ENCODE measurements around the gene ARHGAP33. TPM values are rescaled to one million over a fixed set of nuclear protein-coding genes. Genes with fewer than 3 reads are reported as not detected.

ARHGAP33 gene
- total and polyA plus RNA-seq, 2 donors from 2014 or later, result 5.6 to 18.5 TPM

GRCh38 chr19:35805526-35806102 is 30.2 kb downstream of the ARHGAP33 start:
- Histone ChIP-seq H3K9me3 (ENCODE audit: control insufficient read depth in 2 of 3, insufficient read depth in 1 of 3, low read length in 3 of 3) (no peaks in the 10 kb centered on the region), H3K4me1 (ENCODE audit: control insufficient read depth in 2 of 3, insufficient read depth in 2 of 3, low read depth in 1 of 3, low read length in 3 of 3) (no peaks in the 10 kb centered on the region), H3K27ac (ENCODE audit: low read depth in 2 of 2, low read length in 2 of 2) (no peak overlapping the region), H3K9ac (ENCODE audit: low read length in 3 of 3) (no peak overlapping the region), H3K27me3 (ENCODE audit: control insufficient read depth, insufficient read depth, low read length) (no peaks in the 10 kb centered on the region), H3K36me3 (ENCODE audit: control insufficient read depth in 2 of 3, insufficient read depth in 3 of 3, low read length in 3 of 3) (no peaks in the 10 kb centered on the region), H3K4me3 (ENCODE audit: low read length in 3 of 3) (no peak overlapping the region)
- TF ChIP-seq, protein P1, sequence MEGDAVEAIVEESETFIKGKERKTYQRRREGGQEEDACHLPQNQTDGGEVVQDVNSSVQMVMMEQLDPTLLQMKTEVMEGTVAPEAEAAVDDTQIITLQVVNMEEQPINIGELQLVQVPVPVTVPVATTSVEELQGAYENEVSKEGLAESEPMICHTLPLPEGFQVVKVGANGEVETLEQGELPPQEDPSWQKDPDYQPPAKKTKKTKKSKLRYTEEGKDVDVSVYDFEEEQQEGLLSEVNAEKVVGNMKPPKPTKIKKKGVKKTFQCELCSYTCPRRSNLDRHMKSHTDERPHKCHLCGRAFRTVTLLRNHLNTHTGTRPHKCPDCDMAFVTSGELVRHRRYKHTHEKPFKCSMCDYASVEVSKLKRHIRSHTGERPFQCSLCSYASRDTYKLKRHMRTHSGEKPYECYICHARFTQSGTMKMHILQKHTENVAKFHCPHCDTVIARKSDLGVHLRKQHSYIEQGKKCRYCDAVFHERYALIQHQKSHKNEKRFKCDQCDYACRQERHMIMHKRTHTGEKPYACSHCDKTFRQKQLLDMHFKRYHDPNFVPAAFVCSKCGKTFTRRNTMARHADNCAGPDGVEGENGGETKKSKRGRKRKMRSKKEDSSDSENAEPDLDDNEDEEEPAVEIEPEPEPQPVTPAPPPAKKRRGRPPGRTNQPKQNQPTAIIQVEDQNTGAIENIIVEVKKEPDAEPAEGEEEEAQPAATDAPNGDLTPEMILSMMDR (IDR thresholded peaks at IDR 0.05; ENCODE audit: borderline replicate concordance, extremely low read depth, insufficient read depth), result no peak
- intact Hi-C loops (cut with DNase I), result no loop called here
- DNase-seq (no peak), FAIRE-seq (no peak)

GRCh38 chr19:35806597-35806996 is 31.2 kb downstream of the ARHGAP33 start:
- intact Hi-C loops (cut with DNase I), result no loop called here
- no peaks in the 10 kb centered on the region for H3K4me1 ChIP-seq (ENCODE audit: control insufficient read depth in 2 of 3, insufficient read depth in 2 of 3, low read depth in 1 of 3, low read length in 3 of 3)
- H3K27ac ChIP-seq (ENCODE audit: low read depth in 2 of 2, low read length in 2 of 2), result no peak overlapping the region
- no peaks in the 10 kb centered on the region for H3K36me3 ChIP-seq (ENCODE audit: control insufficient read depth in 2 of 3, insufficient read depth in 3 of 3, low read length in 3 of 3)
- no peaks in the 10 kb centered on the region for H3K27me3 ChIP-seq (ENCODE audit: control insufficient read depth, insufficient read depth, low read length)
- FAIRE-seq (no peak), DNase-seq (no peak)
- TF ChIP-seq, protein P1 (IDR thresholded peaks at IDR 0.05; ENCODE audit: borderline replicate concordance, extremely low read depth, insufficient read depth), result no peak
- H3K4me3 ChIP-seq (ENCODE audit: low read length in 3 of 3), result no peak overlapping the region
- H3K9me3 ChIP-seq (ENCODE audit: control insufficient read depth in 2 of 3, insufficient read depth in 1 of 3, low read length in 3 of 3), result no peaks in the 10 kb centered on the region
- no peak overlapping the region for H3K9ac ChIP-seq (ENCODE audit: low read length in 3 of 3)

- Histone ChIP-seq H3K9ac (ENCODE audit: low read length in 3 of 3) (no peak overlapping the region), H3K4me1 (ENCODE audit: control insufficient read depth in 2 of 3, insufficient read depth in 2 of 3, low read depth in 1 of 3, low read length in 3 of 3) (no peaks in the 10 kb centered on the region), H3K27ac (ENCODE audit: low read depth in 2 of 2, low read length in 2 of 2) (no peak overlapping the region), H3K27me3 (ENCODE audit: control insufficient read depth, insufficient read depth, low read length) (no peaks in the 10 kb centered on the region), H3K4me3 (ENCODE audit: low read length in 3 of 3) (peak overlapping the region in 1 of 3 donors; percentile 32), H3K36me3 (ENCODE audit: control insufficient read depth in 2 of 3, insufficient read depth in 3 of 3, low read length in 3 of 3) (no peaks in the 10 kb centered on the region), H3K9me3 (ENCODE audit: control insufficient read depth in 2 of 3, insufficient read depth in 1 of 3, low read length in 3 of 3) (no peaks in the 10 kb centered on the region)
- FAIRE-seq (no peak), DNase-seq (no peak)
- TF ChIP-seq, protein P1 (IDR thresholded peaks at IDR 0.05; ENCODE audit: borderline replicate concordance, extremely low read depth, insufficient read depth), result no peak
- intact Hi-C loops (cut with DNase I), result no loop called here
Measured at GRCh38 chr19:35807633-35808032, 32.3 kb downstream of the ARHGAP33 start.

Measured in kidney (tissue), 14 donors.